LNCaP clone FGC (cell line): ENCODE data around the gene POU2F3.
A peak's percentile ranks its signal among the peaks of the same experiment; 100 is the strongest.

Source experiments
- DNase-seq: peaks from one replicate; pipeline ENCODE4 v3.0.0-alpha.2; 2011; ENCODE audit warnings: low read depth
- H3K4me3 ChIP-seq: 2 replicates; pipeline ENCODE4 v1.5.1; 2011; ENCODE audit warnings: mild to moderate bottlenecking, low read depth, low read length, control low read depth
- TF ChIP-seq, protein P1 (sequence below): IDR thresholded peaks from 2 replicates; pipeline ENCODE4 v1.5.1; 2012; ENCODE audit warnings: mild to moderate bottlenecking; ENCODE audit not compliant: control insufficient read depth, insufficient read depth; ENCODE audit errors: extremely low read depth

Gene POU2F3

DNA sequence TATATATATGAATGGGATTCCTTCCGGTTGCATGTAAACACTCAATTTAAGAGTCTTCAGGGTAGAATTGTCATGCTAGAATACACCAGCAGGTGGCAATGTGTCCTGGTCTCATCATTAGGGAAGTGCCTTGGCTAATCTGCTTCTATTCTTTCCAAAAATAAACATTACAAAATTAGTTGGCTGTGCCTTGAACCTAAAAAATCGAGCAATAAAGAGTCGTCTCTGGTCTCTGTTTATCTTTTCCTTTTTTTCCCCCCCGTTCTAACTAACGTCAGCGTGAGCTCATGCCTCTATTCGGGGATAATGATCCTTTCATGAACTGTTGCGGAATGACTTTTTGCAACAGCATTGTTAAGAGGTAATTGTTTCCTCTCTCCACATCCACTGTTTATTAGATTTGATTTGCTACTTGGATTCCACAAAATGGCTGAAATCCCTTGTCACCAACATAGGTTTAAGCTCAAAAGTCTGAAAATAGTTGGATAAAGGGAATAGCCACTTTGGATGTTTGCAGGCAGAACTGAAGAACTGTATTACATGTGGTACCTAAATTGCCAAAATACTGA lies 95.0 kb downstream of the POU2F3 start:
- TF ChIP-seq, protein P1, sequence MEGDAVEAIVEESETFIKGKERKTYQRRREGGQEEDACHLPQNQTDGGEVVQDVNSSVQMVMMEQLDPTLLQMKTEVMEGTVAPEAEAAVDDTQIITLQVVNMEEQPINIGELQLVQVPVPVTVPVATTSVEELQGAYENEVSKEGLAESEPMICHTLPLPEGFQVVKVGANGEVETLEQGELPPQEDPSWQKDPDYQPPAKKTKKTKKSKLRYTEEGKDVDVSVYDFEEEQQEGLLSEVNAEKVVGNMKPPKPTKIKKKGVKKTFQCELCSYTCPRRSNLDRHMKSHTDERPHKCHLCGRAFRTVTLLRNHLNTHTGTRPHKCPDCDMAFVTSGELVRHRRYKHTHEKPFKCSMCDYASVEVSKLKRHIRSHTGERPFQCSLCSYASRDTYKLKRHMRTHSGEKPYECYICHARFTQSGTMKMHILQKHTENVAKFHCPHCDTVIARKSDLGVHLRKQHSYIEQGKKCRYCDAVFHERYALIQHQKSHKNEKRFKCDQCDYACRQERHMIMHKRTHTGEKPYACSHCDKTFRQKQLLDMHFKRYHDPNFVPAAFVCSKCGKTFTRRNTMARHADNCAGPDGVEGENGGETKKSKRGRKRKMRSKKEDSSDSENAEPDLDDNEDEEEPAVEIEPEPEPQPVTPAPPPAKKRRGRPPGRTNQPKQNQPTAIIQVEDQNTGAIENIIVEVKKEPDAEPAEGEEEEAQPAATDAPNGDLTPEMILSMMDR: peak; percentile 73
- H3K4me3 ChIP-seq: peak overlapping the region; percentile 78
- peak; percentile 82 for DNase-seq

DNA sequence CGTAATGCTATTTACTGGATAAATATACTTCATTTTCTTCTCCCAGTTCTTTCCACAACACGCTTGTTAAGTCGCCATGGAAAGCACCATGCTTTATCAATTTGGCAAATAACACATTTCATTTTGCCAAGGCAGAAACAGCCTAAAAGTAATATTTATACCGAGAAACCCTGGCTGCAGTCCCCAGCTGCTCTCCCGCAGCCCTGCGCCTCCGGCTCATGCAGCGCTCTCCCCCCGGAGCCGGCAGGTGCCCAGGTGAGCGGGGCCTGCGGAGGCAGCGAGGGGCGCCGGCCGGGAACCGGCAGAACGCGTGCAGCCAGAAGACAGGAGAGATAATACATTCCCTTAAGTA lies 95.6 kb downstream of the POU2F3 start:
- DNase-seq: no peak
- TF ChIP-seq, protein P1: no peak
- peak overlapping the region; percentile 78 for H3K4me3 ChIP-seq

DNA sequence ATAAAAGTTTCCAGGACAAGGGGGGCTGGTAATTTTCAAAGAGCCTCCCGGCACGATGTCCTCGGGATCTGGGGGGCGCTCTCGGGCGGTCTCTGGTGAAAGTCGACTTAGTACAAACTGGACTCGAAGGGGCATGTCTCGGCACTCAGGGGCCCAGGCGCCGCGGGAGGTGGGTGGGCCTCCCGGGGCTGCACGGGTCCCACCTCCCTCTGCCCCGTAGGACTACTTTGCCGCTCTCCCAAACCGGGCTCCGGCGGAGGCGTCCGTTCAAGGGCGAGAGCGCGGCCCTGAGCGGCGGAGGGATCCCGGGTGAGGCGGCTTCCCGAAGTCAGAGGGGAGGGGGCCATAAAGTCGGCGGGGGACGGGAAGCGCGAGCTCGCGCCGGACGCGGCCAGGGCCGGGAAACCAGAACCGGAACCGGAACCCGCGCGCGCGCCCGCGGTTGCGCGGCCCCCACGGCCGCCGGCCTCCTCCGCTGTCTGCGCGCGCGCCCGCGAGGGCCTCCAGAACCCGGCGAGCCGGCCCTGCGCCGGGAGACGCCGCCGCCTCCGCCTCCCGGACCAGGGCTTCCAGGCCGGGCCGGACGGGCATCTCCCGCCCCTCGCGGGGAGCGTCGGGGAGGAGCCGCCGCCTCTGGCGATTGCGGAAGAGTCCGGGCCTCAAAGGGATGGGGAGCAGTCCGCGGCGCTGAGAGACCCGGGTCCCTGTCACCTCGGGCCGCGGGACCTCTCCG lies 96.1 kb downstream of the POU2F3 start, which contains the start of gene ARHGEF12:
TSS of gene ARHGEF12 (plus strand) at position 506 of the 733 bp plus-strand sequence. CDS start 831 bp downstream, outside the sequence.
- H3K4me3 ChIP-seq: peak within 1 kb of the TSS; percentile 78
- TF ChIP-seq, protein P1: peak; percentile 37
- peak; percentile 92 for DNase-seq

DNA sequence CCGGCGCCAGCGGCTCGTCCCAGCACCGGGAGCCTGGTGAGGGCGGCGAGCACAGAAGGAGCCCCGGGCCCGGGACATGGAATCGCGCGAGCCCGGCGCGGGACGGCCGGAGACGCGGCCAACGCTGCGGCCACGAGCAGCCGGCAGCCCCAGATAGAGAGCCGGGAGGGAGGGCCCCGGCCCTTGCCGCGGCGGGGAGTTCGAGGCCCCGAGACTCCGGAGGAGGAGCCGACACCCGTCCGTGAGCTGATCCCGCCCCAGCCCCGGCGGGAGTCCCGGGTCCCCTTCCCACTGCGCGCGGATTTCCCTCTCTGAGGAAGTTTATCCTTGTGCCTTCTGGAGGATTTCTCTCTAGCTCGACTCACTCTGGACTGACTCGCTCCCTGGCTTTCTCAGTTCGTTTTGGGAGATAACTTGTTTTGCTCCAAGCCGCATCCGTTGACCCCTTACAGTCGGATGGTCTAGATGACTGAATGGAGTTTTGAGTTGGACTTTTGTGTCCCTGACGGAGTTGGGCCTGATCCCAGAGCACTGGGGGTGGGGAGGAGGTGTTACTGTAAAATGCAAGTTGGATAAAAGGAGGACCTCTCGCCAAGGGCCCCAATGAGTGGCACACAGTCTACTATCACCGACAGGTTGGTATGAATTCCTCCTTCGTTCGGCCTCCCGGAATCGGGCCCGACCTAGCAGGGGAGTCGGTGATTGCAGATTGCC lies 96.9 kb downstream of the POU2F3 start:
- TF ChIP-seq, protein P1: no peak
- H3K4me3 ChIP-seq: peak overlapping the region; percentile 78
- no peak for DNase-seq

DNA sequence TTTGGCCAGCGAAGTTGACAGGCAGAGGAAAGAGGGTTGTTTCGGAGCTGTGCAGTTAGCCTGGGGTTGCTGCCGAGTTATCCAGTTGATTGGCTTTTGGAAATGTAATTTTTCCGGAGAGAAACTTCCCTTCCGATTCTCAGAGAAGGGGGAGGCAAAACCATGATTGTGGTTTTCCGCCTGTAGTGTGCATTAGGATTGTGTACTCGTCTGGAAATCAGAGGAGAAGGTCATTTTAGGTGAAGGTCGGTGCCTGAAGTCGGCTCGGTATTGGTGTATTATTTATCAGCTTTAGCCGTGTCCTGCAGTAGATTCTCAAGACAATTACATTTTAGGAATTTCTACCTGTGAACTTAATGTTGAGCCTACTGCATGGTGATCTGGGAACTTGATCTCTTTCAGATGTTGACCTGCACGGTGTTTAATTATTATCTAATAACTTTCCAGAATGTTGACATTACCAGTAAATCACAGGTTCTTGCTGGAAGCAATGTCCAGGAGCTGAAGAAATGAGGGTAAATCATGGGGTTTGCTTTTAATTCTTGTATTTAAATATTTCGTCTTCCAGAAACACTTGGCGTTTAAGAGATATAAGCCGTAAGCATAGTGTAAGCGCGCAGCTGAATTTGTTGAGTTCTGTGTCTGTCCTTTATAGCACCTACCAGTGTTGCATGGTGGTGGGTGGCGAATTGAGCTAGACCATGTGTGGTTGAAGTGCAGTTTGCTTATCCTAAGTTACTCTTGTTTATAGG lies 97.6 kb downstream of the POU2F3 start:
- peak overlapping the region; percentile 78 for H3K4me3 ChIP-seq
- DNase-seq: no peak
- TF ChIP-seq, protein P1: no peak

DNA sequence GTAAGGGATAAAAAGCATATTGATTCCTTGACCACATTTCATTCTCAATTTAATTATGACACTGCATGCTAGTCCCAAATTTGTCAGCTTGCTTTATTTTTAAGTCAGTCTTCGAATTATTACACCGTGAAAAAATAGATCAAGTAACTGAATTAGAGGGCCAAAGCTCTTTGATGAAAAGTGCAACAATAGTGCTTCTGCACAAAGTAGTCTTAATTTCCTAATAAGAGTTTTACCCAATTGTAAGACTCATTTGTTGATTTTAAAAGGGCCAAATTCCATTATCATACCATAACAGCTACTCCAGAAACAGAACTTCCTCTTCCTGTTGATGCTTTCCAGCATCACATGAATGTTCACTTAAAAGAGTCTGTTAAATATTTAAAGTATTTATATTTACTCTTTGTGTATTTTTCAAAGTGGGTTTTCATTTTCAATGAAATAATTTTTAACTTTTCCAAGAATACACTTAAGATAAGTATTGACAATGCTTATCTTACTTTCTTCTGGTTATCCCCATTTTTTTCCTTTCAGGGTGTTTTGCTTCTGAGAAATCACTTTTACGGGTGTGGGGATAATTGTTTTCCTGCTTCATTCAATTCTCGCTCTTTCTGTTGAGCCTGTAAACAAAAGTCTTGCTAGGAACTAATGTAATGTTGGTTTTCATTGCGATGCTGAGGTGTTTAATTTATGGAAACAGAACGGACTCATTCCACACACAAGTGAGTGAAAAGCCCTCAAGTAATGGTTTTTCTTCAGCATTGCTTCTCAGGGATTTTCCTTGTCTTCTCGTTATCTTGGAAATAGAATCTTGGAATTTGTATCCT lies 98.4 kb downstream of the POU2F3 start:
- TF ChIP-seq, protein P1: no peak
- DNase-seq: no peak
- peak overlapping the region; percentile 78 for H3K4me3 ChIP-seq
